ENCODE measurements around the gene ANKRD9. TPM values are rescaled to one million over a fixed set of nuclear protein-coding genes. Genes with fewer than 3 reads are reported as not detected.

The ANKRD9 gene
- total and polyA plus RNA-seq, 2 of the 13 experiments (the other 11 are each of a cell fraction or from before 2014, with no cell fraction given) = 10.0 to 15.0 TPM

DNA sequence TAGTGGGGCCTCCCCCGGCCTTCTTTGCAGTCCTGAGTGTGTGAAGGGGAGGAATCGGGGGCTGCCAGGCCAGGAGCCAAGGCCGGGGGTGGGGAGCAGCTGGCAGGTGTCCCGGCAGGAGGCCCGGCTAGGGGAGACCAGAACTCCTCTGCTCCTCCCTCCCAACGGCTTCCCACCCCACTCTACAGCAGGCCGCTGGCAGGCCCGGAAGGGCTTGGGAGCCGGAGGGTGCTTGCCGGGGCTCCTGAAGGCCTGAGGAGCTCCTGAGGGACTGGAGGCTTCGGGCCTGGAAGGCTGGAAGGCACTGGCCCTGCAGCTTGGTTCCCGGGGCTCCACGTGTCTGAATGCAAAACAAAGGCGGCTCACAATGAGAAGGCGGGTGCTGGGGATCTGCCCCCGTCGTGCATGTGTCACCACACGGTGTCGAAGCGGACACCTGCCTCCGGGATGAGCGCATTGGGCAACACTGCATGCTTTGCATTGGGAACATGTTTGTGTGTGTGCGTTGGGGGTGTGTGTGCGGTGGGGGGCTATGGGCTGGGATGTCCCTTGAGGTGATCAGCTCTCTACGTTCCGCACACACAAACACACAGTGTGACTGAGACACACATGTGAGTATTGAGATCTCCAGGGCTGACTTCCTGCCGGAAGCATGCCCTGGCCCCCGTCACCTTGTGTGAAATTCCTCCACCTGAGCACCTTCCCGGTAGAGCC, 30.9 kb upstream of the ANKRD9 start (continued):
- TF ChIP-seq, protein P1, sequence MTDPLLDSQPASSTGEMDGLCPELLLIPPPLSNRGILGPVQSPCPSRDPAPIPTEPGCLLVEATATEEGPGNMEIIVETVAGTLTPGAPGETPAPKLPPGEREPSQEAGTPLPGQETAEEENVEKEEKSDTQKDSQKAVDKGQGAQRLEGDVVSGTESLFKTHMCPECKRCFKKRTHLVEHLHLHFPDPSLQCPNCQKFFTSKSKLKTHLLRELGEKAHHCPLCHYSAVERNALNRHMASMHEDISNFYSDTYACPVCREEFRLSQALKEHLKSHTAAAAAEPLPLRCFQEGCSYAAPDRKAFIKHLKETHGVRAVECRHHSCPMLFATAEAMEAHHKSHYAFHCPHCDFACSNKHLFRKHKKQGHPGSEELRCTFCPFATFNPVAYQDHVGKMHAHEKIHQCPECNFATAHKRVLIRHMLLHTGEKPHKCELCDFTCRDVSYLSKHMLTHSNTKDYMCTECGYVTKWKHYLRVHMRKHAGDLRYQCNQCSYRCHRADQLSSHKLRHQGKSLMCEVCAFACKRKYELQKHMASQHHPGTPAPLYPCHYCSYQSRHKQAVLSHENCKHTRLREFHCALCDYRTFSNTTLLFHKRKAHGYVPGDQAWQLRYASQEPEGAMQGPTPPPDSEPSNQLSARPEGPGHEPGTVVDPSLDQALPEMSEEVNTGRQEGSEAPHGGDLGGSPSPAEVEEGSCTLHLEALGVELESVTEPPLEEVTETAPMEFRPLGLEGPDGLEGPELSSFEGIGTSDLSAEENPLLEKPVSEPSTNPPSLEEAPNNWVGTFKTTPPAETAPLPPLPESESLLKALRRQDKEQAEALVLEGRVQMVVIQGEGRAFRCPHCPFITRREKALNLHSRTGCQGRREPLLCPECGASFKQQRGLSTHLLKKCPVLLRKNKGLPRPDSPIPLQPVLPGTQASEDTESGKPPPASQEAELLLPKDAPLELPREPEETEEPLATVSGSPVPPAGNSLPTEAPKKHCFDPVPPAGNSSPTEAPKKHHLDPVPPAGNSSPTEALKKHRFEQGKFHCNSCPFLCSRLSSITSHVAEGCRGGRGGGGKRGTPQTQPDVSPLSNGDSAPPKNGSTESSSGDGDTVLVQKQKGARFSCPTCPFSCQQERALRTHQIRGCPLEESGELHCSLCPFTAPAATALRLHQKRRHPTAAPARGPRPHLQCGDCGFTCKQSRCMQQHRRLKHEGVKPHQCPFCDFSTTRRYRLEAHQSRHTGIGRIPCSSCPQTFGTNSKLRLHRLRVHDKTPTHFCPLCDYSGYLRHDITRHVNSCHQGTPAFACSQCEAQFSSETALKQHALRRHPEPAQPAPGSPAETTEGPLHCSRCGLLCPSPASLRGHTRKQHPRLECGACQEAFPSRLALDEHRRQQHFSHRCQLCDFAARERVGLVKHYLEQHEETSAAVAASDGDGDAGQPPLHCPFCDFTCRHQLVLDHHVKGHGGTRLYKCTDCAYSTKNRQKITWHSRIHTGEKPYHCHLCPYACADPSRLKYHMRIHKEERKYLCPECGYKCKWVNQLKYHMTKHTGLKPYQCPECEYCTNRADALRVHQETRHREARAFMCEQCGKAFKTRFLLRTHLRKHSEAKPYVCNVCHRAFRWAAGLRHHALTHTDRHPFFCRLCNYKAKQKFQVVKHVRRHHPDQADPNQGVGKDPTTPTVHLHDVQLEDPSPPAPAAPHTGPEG (CRISPR knock-in tag; IDR thresholded peaks at IDR 0.05) = no peak
- TF ChIP-seq ZSCAN29 (CRISPR knock-in tag; conservative IDR thresholded peaks at IDR 0.05) = no peak
- TF ChIP-seq NR0B2 (CRISPR knock-in tag; IDR thresholded peaks at IDR 0.05) = peak; percentile 80
- 0 out of 2 replicates have a peak, but pooled peaks have one; percentile 31 for TF ChIP-seq HNRNPL (IDR thresholded peaks at IDR 0.05; ENCODE audit: low read depth, low read length)
- no peak for TF ChIP-seq RFXANK (CRISPR knock-in tag; IDR thresholded peaks at IDR 0.05)
- TF ChIP-seq PHF21A (CRISPR knock-in tag; IDR thresholded peaks at IDR 0.05) = no peak; the same call in none of the 2 replicates
- TF ChIP-seq, protein P2, sequence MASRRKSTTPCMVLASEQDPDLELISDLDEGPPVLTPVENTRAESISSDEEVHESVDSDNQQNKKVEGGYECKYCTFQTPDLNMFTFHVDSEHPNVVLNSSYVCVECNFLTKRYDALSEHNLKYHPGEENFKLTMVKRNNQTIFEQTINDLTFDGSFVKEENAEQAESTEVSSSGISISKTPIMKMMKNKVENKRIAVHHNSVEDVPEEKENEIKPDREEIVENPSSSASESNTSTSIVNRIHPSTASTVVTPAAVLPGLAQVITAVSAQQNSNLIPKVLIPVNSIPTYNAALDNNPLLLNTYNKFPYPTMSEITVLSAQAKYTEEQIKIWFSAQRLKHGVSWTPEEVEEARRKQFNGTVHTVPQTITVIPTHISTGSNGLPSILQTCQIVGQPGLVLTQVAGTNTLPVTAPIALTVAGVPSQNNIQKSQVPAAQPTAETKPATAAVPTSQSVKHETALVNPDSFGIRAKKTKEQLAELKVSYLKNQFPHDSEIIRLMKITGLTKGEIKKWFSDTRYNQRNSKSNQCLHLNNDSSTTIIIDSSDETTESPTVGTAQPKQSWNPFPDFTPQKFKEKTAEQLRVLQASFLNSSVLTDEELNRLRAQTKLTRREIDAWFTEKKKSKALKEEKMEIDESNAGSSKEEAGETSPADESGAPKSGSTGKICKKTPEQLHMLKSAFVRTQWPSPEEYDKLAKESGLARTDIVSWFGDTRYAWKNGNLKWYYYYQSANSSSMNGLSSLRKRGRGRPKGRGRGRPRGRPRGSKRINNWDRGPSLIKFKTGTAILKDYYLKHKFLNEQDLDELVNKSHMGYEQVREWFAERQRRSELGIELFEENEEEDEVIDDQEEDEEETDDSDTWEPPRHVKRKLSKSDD (CRISPR knock-in tag; IDR thresholded peaks at IDR 0.05; ENCODE audit: low read depth) = peak; percentile 80; the same call in 1 of the 2 replicates
- TF ChIP-seq YY1 (IDR thresholded peaks at IDR 0.05; ENCODE audit: insufficient read depth, insufficient replicate concordance, low read depth, low read length) = peak; percentile 9
- no peak for TF ChIP-seq SIX4 (CRISPR knock-in tag; IDR thresholded peaks at IDR 0.05)
- no peak for TF ChIP-seq DNMT1 (CRISPR knock-in tag; IDR thresholded peaks at IDR 0.05)
- TF ChIP-seq JDP2 (CRISPR knock-in tag; IDR thresholded peaks at IDR 0.05; ENCODE audit: borderline replicate concordance) = no peak
- no peak; the same call in 1 of the 2 replicates for TF ChIP-seq AHR (CRISPR knock-in tag; IDR thresholded peaks at IDR 0.05)
- TF ChIP-seq GPN1 (CRISPR knock-in tag; IDR thresholded peaks at IDR 0.05; ENCODE audit: borderline replicate concordance) = no peak
- TF ChIP-seq SSRP1 (CRISPR knock-in tag; IDR thresholded peaks at IDR 0.05) = no peak
- TF ChIP-seq CHD4 (IDR thresholded peaks at IDR 0.05; ENCODE audit: borderline replicate concordance, low read length) = peak; percentile 28; the same call in 1 of the 2 replicates
- TF ChIP-seq ZNF883 (CRISPR knock-in tag; IDR thresholded peaks at IDR 0.05; ENCODE audit: not compliant biosample characterization) = no peak
- TF ChIP-seq ESRRA (CRISPR knock-in tag; IDR thresholded peaks at IDR 0.05; ENCODE audit: low read depth) = no peak
- TF ChIP-seq, protein P3, sequence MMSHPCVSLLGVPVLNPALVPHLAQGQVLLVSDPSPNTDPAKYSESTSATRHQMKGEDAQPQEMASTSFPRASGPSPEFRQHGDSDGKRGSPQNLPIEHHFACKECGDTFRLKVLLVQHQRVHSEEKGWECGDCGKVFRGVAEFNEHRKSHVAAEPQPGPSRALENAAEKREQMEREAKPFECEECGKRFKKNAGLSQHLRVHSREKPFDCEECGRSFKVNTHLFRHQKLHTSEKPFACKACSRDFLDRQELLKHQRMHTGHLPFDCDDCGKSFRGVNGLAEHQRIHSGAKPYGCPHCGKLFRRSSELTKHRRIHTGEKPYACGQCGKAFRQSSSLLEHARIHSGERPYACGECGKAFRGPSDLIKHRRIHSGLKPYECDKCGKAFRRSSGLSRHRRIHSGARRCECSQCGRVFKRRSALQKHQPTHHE (CRISPR knock-in tag; IDR thresholded peaks at IDR 0.05; ENCODE audit: borderline replicate concordance) = no peak; the same call in 1 of the 2 replicates
- no peak for TF ChIP-seq HOXA7 (CRISPR knock-in tag; IDR thresholded peaks at IDR 0.05)
